Stimulated activated CD4-positive, alpha-beta T cell treated with anti-CD3 and anti-CD28 coated beads, Interleukin-4, amount 100 ng/mL, for 48 hours (primary cell): ENCODE data around the gene EDEM3.
"Not testable (repeated sequence)": the region's sequence is repeated elsewhere in the genome, so short reads cannot be mapped to it uniquely, and the experiment has no call there.

Experiments used
- DNase-seq, 2 donors: peaks; one replicate each; pipeline ENCODE4 v3.0.0-alpha.2; 2020; ENCODE audit warnings: low read depth in 2 of 2

The EDEM3 gene, protein sequence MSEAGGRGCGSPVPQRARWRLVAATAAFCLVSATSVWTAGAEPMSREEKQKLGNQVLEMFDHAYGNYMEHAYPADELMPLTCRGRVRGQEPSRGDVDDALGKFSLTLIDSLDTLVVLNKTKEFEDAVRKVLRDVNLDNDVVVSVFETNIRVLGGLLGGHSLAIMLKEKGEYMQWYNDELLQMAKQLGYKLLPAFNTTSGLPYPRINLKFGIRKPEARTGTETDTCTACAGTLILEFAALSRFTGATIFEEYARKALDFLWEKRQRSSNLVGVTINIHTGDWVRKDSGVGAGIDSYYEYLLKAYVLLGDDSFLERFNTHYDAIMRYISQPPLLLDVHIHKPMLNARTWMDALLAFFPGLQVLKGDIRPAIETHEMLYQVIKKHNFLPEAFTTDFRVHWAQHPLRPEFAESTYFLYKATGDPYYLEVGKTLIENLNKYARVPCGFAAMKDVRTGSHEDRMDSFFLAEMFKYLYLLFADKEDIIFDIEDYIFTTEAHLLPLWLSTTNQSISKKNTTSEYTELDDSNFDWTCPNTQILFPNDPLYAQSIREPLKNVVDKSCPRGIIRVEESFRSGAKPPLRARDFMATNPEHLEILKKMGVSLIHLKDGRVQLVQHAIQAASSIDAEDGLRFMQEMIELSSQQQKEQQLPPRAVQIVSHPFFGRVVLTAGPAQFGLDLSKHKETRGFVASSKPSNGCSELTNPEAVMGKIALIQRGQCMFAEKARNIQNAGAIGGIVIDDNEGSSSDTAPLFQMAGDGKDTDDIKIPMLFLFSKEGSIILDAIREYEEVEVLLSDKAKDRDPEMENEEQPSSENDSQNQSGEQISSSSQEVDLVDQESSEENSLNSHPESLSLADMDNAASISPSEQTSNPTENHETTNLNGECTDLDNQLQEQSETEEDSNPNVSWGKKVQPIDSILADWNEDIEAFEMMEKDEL

DNA sequence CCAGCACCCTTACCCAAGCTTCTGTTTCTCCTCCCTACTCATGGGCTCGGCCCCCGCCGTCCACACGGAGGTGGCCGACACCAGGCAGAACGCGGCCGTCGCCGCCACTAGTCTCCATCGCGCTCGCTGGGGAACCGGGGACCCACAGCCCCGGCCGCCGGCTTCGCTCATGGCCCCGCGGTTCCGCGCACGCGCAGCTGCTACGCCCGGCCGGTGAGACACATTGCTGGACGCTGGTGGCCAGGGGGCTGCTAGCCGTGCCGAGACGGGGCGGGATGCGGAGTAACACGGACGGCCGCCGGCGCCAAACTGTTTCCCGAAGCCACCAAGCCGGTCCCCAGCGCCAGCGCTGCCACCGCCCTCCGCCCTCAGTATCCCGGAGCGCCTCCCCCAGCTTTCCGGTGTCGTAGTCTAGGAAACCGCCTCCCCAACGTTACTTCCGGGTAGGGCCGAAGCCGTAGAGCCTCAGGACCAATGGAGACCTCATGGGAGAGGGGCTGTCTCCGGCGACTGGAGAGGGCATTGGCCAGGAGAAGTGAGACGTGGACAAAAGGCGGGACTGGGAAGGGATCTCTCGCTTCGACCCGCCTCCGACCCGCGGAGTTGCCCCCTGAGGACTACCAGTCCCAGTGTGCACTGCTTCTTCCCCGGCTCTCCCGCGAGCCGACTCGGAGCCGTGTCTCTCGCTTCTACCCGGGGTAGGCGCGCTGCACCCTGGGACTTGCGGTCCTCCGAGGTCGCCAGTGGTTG, at the start of gene EDEM3:
TSS of gene EDEM3 (minus strand) at position 383 of the 750 bp plus-strand sequence. CDS start at position 171, 212 bp downstream.
- DNase-seq: peak; percentile 90 to 97

DNA sequence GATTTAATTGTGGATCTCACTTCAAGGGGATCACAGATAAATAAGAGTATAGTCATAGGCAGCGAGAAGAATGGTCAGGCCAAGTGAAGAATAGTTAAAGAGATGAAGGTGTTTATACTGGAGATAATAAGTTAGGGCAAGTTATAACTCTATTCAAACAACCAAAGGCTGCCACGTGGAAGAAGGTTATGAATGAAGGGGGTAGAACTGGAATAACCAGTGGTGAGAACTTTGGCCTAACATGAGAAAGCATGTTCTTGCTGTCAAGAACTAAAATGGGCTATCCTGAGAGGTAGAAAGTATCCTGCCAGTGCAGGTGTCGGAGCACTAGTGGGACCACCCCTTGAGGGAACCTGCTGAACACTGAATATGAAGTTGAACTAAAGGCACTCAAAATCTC, 49.6 kb upstream of the EDEM3 start:
- DNase-seq: no peak

DNA sequence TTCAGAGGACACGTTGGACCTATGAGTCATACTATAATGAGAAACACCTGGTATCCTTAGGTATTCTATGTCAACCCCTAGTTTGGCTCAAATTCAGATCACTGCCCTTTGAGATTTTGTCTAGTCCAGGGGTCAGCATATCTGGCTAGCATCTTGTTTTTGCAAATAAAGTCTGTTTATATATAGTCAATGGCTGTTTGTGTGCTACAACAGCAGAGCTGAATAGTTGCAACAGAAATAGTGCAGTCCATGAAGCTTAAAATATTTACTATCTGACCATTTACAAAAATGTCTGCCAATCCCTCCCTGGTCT, 48.5 kb upstream of the EDEM3 start:
- DNase-seq: no peak

- DNase-seq: no peak
Observed at GRCh38 chr1:184802354-184803179, 47.9 kb upstream of the EDEM3 start.

DNA sequence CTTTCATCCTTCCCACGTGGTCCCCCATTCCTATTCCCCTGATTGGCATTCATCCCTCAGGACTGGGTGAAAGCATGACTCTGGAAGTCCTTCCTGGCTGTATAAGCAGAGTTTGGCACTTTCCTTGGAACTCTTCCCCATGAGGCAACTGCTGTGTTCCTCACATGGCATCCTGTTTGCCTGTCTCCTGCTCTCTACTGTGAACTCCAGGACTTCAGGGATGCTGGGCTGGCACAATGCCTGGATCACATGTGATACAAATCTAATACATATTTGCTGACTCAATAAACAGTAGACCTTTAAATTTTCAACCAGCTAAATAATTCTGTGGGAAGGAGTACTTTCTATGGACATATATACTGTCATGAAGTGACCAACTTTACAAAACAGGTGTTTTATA, 46.8 kb upstream of the EDEM3 start:
- DNase-seq: no peak

DNA sequence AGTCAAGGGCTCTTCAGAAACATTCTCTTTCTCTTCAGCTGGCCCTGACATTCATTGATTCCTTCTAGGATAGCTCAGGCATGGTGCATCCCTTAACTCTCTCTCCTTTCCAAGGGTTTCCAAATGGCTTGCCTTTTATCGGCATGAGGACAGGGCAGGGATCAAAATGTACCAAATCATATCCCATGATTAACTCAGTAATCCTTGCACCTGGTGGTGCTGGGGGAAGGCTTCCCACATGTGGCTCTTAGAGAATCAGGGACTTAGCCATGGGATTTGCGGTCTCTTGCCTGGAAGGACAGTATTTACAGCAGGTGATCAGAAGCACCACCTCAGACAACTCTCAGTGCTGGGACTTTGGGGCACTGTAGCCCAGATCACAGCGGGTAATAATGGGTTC, 46.2 kb upstream of the EDEM3 start:
- no peak for DNase-seq

- no peak for DNase-seq
Observed at GRCh38 chr1:184793967-184794366, 39.3 kb upstream of the EDEM3 start.

- no peak for DNase-seq
Observed at GRCh38 chr1:184792450-184792969, 37.9 kb upstream of the EDEM3 start.

GRCh38 chr1:184791550-184791900, 36.9 kb upstream of the EDEM3 start:
- no peak for DNase-seq

DNA sequence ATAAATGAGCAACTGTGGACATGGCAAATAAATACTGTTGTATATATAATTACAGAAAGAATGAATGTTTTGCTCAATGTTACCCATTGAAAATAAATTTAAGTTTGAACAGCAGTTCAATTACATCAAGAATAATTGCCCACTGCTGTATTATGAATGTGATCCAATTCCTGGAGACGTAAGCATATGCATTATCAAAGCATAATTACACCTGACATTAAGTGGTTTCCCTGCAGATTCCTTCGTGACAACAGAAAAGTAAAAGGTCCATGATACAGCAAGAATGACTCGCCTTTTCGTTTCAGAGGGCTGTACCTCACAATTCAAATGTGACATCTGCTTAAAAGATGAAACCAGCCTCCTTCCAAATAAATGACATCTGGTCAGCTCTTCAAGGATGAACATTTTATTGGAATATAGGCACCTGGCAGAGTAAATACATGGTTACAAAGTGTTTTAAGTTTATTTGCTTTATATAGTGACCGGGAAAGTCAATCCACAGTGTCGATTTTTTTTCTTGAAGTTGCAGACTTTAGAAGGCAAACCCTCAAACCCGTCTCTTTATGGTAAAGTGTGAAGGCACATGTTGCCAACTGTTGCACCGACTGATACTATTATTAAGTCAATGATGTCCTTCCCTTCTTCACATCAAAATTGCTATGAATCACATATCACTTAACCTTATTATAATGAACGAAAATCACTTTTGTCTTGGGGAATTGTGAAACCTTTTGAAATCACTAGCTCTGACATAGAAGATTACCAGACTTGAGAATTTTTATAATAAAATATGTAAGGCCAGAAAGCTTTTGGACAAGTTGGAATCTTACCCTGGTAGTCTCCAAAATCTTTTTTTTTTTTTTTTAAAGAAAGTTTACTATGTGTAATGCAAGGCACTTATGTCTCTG, 36.2 kb upstream of the EDEM3 start:
- DNase-seq: no peak

GRCh38 chr1:184789884-184790283, 35.2 kb upstream of the EDEM3 start:
- DNase-seq: no peak

DNA sequence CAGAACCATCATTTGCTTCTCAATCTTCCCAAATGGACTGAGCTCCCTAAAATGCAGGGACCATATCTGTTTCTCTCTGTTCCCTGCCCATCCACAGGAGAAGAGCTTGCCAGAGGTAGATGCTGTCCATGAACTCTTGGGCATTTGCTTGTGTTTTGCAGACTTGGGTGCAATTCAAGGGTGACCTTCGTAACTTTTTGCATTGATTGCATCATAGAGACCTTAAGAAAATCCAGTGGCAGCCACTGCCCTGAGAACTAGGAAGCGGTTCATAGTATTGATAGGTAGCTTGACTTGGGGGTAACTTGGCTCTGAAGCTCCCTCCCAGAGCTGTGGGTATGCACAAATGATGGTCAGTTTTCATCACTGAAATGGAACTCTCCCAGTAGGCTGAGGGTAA, 34.3 kb upstream of the EDEM3 start:
- DNase-seq: no peak

DNA sequence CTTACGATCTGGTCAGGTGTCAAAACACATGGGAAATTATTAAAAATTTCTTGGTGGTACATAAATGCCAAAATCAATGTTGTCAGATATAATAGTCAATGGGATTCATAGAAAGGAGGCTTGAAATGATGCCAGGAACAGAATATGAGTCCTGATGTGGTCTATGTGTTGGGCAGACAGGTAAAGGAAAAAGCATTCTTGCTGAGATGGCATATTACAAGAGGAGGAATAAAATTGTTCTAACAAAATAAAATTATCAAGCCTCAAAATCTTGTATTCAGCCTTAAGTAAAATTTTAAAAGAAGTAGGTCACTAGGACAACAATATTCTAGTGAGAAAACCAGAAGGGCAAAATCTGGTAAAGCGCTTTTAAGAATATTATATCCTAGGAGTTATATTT, 30.9 kb upstream of the EDEM3 start:
- DNase-seq: no peak

DNA sequence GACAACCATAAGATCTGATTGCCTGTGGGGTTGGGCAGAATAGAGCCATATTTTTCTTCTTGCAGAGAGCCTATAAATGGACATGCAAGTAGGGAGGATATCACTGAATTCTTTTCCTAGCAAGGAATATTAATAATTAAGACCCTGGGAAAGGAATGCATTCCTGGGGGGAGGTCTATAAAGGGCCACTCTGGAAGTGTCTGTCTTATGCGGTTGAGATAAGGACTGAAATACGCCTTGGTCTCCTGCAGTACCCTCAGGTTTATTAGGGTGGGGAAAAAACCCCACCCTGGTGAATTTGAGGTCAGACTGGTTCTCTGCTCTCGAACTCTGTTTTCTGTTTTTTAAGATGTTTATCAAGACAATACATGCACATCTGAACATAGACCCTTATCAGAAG, 29.1 kb upstream of the EDEM3 start:
- not testable (repeated sequence) for DNase-seq

DNA sequence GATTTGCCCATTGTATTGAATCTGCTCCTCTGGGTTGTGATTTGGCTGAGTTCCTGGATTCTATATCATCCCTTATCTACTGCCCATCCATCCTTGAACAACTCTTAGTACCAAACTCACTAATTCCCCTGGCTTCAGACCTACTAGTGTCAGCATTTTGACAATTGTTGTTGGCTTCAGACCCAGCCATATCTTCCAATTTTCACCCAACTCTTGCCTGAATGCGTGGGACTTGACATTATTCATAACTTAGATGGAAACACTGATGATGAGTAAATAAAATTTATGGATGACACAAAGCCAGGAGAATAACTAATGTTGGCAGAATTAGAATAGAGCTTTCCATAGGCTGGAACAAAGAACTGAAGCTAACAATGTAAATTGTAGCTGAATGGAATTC, 27.3 kb upstream of the EDEM3 start:
- no peak for DNase-seq

DNA sequence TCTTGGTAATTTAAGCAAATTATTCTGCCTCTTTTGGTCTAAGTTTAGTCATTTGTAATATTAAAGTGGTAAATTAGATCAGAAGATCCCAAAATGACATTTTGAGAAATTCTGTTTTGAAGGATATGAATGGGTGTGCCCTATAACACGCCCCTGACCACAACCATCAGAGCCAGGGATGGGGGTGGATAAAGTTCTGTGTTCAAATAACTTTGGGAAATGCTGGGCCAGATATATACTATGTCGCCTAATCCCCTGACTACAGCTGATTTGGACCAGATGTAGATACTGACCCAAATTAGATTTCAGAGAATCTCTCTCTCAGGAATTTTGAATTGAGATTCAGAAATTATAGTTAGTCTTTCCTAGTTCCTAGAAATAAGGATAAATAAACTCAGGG, 21.2 kb upstream of the EDEM3 start:
- DNase-seq: no peak

DNA sequence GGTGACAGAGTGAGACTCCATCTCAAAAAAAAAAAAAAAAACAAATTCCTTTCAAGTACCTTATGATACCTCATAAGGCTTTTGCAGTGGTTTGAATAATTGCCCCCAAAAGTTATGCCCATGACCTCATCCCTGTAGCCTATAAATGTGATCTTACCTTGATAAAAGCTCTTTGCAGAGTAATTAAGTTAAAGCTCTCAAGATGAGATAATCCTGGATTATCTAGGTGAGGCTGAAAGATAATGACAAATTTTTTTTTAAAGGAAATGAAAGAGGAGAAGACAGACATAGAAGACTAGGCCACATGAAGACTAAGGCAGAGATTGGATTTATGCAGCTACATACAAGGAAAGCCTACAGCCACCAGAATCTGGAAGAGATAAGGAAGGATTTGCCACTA, 20.7 kb upstream of the EDEM3 start:
- no peak for DNase-seq

- DNase-seq: no peak
Observed at GRCh38 chr1:184773762-184774320, 19.2 kb upstream of the EDEM3 start.

GRCh38 chr1:184771190-184771691, 16.6 kb upstream of the EDEM3 start:
- DNase-seq: no peak
